ENCODE results near the gene SHISA4.
"Not testable (repeated sequence)": the region's sequence is repeated elsewhere in the genome, so short reads cannot be mapped to it uniquely, and the experiment has no call there.

Gene SHISA4

GRCh38 chr1:201933840-201934430 lies 45.2 kb downstream of the SHISA4 start:
- DNase-seq: no peak

- DNase-seq: no peak
Observed at GRCh38 chr1:201937624-201938213, 49.0 kb downstream of the SHISA4 start.

DNA sequence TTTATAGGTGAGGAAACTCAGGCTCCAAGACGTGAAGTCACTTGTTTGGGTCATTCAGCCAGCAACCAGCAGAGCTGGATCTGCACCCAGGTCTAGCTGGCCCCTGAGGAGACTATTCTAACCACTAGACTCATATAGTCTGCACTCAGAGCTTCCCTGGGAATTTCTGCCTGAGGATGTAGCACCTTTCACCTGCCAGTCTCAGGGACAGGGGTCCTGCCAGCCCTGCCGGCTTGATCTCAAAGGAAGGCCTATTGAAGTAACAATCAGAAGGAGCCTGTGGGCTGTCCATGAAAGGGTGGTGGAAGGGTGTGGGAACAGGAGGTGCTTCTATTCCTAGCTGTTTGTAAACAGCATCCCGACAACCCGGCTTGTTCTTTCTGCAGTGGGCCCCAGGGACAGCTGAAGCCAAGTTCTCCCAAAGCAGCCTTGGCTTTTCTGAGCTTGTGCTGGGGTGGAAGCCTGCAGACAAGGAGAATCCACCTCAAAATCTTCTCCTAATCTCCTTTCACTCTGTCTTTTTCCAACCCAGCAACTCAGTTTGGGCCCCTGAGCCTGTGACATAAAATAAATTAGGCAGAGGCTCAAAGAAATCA lies 49.8 kb downstream of the SHISA4 start:
- no peak for DNase-seq

DNA sequence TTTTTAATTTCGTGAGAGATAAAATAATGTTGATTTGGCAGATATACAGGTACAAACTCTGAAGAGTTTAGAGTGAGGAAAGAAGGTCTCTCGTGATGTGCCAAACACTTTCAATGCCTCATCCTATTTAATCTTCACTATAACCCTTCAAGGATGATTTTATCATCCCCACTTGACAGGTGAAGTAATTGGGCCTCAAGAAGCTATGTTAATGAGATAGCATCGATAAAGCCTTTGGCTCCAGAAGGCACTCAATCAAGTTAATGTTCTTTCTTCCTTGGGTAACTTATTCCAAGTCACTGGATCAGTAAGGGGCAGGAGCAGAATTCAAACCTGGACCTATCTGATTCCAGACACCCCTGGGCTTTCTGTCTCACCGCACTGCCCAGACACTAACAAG lies 50.5 kb downstream of the SHISA4 start:
- DNase-seq: no peak

- DNase-seq: no peak
Observed at GRCh38 chr1:201939574-201939973, 50.9 kb downstream of the SHISA4 start.

GRCh38 chr1:201940316-201940715 lies 51.6 kb downstream of the SHISA4 start:
- DNase-seq: not testable (repeated sequence)

DNA sequence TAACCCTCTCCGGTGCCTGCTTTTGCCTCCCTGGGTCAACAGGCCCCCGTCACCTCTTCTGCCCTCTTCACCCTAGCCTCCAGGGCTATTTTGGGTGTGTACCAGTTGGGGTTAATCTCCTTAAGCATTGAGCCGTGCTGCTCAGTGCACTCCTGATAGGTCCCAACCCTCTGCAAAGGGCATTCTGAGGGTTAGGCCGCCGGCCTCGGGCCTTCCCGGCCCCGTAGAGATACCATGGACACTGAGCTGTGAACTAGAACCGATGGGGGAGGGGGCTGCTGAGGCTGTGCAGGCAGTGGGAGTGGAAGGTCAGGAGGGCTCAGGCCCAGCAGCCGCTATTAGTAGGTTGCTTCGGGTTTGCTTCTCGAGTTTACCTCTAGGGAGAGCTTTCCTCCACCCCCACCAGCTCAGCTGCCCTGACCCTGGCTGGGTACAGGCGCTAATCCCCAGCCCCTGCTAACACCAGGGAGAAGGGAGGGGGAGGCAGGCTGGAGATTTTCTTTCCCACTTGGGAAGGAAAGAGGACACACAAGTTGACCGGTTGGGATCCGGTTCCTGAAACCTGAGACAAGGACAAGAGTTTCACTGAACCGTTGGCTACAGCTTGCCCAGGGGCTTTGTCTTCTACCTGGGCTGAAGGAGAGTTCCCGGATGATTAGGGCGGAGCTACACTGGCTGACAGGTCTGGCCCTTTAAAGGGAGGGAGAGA lies 52.9 kb downstream of the SHISA4 start:
- no peak for DNase-seq

- DNase-seq: no peak
Observed at GRCh38 chr1:201942129-201942495, 53.4 kb downstream of the SHISA4 start.

Measured in NCI-H1930 (cell line).